ENCODE measurements around the gene MAPK8IP3. TPM values are rescaled to one million over a fixed set of nuclear protein-coding genes. Genes with fewer than 3 reads are reported as not detected.

Gene MAPK8IP3
- total RNA-seq, 1 donor from 2014 or later, result 201 TPM

DNA sequence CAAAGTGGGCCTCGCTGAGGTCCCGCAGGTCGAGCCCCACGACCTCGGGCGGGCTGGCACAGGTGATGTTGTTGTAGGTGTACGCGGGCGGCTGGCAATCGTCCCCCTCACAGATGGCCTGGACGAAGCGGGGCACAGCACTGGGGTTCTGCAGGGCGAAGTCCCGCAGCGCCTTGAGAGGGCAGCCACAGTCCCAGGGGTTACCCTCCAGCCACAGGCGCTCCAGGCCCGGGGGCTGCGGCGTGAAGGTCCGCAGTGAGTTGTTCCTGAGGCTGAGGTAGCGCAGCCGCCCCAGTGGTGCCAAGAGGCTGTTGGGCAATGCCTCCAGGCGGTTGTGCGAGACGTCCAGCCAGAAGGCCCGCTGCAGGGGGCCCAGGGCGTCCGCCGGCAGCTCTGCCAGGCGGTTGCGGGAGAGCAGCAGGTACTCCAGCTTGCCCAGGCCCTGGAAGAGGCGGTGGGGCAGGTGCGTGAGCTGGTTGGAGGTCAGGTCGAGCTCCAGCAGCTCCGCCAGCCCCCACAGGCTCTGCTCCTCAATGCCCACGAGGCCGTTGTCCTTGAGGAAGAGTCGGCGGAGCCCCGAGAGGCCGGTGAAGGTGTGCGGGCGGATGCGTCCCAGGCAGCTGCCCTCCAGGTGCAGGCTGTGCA lies 84.7 kb downstream of the MAPK8IP3 start:
- POLR2A ChIA-PET, result interaction anchor here (1.3 kb wide), 1 partner anchor 8 kb away, joined by 5 read pairs; the partner anchor contains the start of genes NUBP2 and SPSB3
- CTCF ChIA-PET, result no interaction called here
- no peak for DNase-seq
- H3K36me3 Mint-ChIP-seq (ENCODE audit: low read depth), result peaks cover 21% of the 10 kb centered on the region
- H3K27me3 Mint-ChIP-seq, result no peaks in the 10 kb centered on the region
- no peak for ATAC-seq (ENCODE audit: low read depth)
- no peak overlapping the region for H3K27ac Mint-ChIP-seq
- H3K4me1 Mint-ChIP-seq, result no peaks in the 10 kb centered on the region
- intact Hi-C loops (cut with micrococcal nuclease), result no loop called here
- H3K4me3 Mint-ChIP-seq, result no peak overlapping the region
- H3K9me3 Mint-ChIP-seq, result no peaks in the 10 kb centered on the region
- TF ChIP-seq, protein P1, sequence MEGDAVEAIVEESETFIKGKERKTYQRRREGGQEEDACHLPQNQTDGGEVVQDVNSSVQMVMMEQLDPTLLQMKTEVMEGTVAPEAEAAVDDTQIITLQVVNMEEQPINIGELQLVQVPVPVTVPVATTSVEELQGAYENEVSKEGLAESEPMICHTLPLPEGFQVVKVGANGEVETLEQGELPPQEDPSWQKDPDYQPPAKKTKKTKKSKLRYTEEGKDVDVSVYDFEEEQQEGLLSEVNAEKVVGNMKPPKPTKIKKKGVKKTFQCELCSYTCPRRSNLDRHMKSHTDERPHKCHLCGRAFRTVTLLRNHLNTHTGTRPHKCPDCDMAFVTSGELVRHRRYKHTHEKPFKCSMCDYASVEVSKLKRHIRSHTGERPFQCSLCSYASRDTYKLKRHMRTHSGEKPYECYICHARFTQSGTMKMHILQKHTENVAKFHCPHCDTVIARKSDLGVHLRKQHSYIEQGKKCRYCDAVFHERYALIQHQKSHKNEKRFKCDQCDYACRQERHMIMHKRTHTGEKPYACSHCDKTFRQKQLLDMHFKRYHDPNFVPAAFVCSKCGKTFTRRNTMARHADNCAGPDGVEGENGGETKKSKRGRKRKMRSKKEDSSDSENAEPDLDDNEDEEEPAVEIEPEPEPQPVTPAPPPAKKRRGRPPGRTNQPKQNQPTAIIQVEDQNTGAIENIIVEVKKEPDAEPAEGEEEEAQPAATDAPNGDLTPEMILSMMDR (IDR thresholded peaks at IDR 0.05), result no peak

DNA sequence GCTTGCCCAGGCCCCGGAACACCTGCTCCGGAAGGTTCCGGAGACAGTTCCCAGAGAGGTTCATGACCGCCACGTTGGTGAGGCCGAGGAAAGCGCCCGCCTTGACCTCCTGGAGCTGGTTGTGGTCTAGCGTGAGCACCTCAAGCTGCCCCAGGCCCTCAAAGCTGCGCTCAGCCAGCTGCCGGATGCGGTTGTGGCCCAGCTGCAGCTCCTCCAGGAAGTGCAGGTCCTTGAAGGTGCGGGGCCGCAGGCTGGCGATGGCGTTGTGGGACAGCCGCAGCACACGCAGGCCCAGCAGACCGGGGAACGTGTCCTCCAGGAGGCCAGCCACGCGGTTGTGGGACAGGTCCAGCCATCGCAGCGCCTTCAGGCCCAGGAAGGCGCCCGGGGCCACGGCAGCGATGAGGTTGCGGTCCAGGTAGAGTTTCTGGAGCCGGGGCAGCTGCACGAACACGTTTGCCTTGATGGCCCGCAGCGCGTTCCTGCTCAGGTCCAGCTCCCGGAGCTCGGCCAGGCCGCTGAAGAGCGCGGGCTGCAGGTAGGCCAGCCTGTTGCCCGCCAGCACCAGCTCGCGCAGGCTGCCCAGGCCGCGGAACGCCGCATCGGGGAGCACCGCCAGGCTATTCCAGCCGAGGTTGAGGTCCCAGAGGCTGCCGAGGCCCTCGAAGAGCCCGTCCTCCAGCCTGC lies 85.4 kb downstream of the MAPK8IP3 start:
- TF ChIP-seq, protein P1 (IDR thresholded peaks at IDR 0.05), result no peak
- Mint-ChIP-seq H3K36me3 (ENCODE audit: low read depth) (peaks cover 16% of the 10 kb centered on the region), H3K27me3 (no peaks in the 10 kb centered on the region), H3K4me3 (no peak overlapping the region), H3K27ac (no peak overlapping the region), H3K4me1 (no peaks in the 10 kb centered on the region), H3K9me3 (no peaks in the 10 kb centered on the region)
- ChIA-PET CTCF (no interaction called here), POLR2A (interaction anchor here (1.3 kb wide), 1 partner anchor 9 kb away, joined by 5 read pairs; the partner anchor contains the start of genes NUBP2 and SPSB3)
- DNase-seq (no peak), ATAC-seq (ENCODE audit: low read depth) (no peak)
- intact Hi-C loops (cut with micrococcal nuclease), result no loop called here

DNA sequence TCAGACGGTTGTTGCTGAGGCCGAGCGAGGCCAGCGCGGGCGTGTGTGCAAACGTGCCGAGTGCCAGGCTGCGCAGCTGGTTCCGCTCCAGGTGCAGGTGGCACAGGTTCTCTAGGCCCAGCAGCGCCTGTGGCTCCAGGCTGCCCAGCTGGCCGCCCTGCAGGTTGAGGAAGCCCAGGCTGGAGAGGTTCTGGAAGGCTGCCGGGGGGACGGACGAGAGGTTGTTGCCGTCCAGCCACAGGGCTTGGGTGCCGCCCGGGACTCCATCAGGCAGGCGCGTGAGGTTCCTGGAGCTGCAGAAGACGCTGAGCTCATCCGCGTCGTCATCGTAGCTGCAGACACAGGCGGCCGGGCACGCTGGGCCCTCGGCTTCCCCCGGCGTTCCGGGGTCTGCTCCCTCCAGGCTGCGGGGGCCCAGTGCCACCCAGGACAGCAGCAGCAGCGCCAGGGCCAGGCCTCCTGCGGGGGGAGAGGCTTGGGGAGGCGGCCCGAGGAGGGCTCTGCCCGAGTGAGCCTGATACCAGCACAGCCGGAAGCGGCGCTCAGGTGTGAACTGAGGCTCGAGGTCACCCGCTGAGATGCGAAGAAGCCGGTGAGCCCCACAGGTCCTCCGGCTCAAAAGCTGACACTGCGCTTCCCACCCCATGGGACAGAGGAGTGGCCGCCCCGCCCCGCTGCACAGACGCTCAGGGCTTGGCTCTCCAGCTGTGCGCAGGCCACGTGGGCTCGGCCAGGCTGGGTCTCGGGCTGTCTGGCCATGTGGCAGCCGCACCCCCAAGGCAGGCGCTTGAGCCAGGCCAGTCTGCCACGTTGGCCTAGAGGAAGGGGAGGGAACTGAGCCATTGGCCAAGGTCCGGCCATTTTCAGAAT lies 86.2 kb downstream of the MAPK8IP3 start:
- TF ChIP-seq, protein P1 (IDR thresholded peaks at IDR 0.05), result no peak
- no peaks in the 10 kb centered on the region for H3K27me3 Mint-ChIP-seq
- H3K4me3 Mint-ChIP-seq, result no peak overlapping the region
- ChIA-PET POLR2A (interaction anchor here (1.3 kb wide), 1 partner anchor 9 kb away, joined by 5 read pairs; the partner anchor contains the start of genes NUBP2 and SPSB3), CTCF (no interaction called here)
- no peak for ATAC-seq (ENCODE audit: low read depth)
- no peaks in the 10 kb centered on the region for H3K9me3 Mint-ChIP-seq
- intact Hi-C loops (cut with micrococcal nuclease), result no loop called here
- no peaks in the 10 kb centered on the region for H3K4me1 Mint-ChIP-seq
- peaks cover 13% of the 10 kb centered on the region for H3K36me3 Mint-ChIP-seq (ENCODE audit: low read depth)
- H3K27ac Mint-ChIP-seq, result no peak overlapping the region
- no peak for DNase-seq

DNA sequence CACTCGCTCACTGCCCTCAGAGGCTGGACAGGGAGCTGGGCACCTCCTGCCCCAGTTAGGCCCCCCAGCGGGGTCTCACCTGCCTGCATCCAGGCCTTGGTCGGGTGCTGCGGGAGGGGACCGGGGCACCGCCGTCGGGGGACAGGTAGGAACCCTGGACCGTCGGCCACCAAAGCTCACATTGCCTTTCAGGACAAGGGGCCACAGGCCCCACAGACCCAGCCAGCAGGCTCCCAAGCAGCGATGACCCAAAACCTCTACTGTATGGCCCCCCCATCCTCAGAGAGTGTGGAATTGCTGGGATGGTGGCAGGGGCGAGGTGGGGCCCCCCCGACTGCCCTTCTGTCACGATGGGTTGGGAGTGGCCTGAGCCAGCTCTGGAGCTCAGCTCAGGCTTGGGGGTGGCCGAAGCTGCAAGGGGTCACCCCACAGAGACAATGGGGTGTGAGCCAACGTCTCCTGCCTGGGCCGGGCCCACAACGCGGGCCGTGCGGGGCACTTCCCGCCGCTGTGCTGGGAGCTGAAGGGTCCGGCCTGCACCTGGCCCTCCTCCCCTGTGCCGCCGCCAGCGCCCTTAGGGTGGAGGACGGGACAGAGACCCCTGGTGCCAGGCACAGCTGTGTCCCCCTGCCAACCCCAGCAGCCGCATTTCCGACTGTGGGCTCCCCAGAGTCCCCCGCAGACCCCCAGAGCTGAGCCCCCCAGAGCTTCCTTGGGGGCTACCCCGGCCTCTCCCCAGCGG lies 87.0 kb downstream of the MAPK8IP3 start:
- Mint-ChIP-seq H3K27me3 (no peaks in the 10 kb centered on the region), H3K4me3 (no peak overlapping the region), H3K9me3 (no peaks in the 10 kb centered on the region), H3K4me1 (no peaks in the 10 kb centered on the region), H3K36me3 (ENCODE audit: low read depth) (peaks cover 11% of the 10 kb centered on the region), H3K27ac (no peak overlapping the region)
- CTCF ChIA-PET, result no interaction called here
- TF ChIP-seq, protein P1 (IDR thresholded peaks at IDR 0.05), result no peak
- no peak for DNase-seq
- intact Hi-C loops (cut with micrococcal nuclease), result no loop called here
- POLR2A ChIA-PET, result no interaction called here
- ATAC-seq (ENCODE audit: low read depth), result no peak

Measured in activated B cell treated with CpG ODN at 0.5 μM for 24 hours (primary cell).